ENCODE data around the gene LSP1.

- no peak for TF ChIP-seq GATA2 (IDR thresholded peaks at IDR 0.05; ENCODE audit: low read depth, low read length)
- TF ChIP-seq GATA3 (IDR thresholded peaks at IDR 0.05; ENCODE audit: low read depth, low read length), result no peak
Observed at GRCh38 chr11:1873048-1873812, 20.3 kb downstream of the LSP1 start.
